B cell (primary cell): ENCODE measurements around the gene STX10. TPM values are rescaled to one million over a fixed set of nuclear protein-coding genes. Genes with fewer than 3 reads are reported as not detected.

ENCODE experiments used
- ATAC-seq: fragments of 200-7000 bp; cut with Tn5 transposase; one replicate; pipeline ENCODE4 v1.10.0; 2021; ENCODE audit warnings: low read depth, mild to moderate bottlenecking, moderate number of reproducible peaks, moderate library complexity
- CTCF ChIA-PET: fragments of 350-600 bp; sonication (Branson Sonifier 250); formaldehyde crosslinking; loops from one replicate; lab custom pipeline; 2021; ENCODE audit warnings: antibody characterized with exemption, inconsistent platforms; lab: Charles Lee
- POLR2A ChIA-PET: fragments of 350-600 bp; sonication (Branson Sonifier 250); formaldehyde crosslinking; loops from one replicate; lab custom pipeline; 2021; ENCODE audit warnings: antibody characterized with exemption; lab: Charles Lee
- DNase-seq: peaks from one replicate; pipeline ENCODE4 v3.0.0; 2013
- H2AFZ ChIP-seq: 2 replicates; pipeline ENCODE4 v1.6.1; 2012; ENCODE audit warnings: mild to moderate bottlenecking, low read depth, low read length; ENCODE audit not compliant: insufficient read depth, poor library complexity, severe bottlenecking
- H3K27ac ChIP-seq, 2 donors: 1 replicate in 1 of 2; 2 replicates in 1 of 2; pipeline ENCODE4 v1.5.1; 2012 to 2013; ENCODE audit warnings: low read length in 2 of 2, mild to moderate bottlenecking in 2 of 2, moderate library complexity in 1 of 2
- H3K27me3 ChIP-seq, 4 experiments: fragments of 200-600 bp in 1 of 4; sonication (generic) in 1 of 4; replicated peaks in 1 of 4; 1 replicate in 2 of 4; 2 replicates in 2 of 4; pipeline versions ENCODE4 v1.6.1 to v1.7.0; 2013 to 2016; ENCODE audit warnings: low read length in 3 of 4, mild to moderate bottlenecking in 2 of 4, mixed read lengths in 1 of 4, moderate library complexity in 1 of 4; ENCODE audit not compliant: insufficient read depth in 4 of 4, control insufficient read depth in 3 of 4; ENCODE audit errors: control extremely low read depth in 1 of 4
- H3K36me3 ChIP-seq, 2 experiments: replicated peaks in 1 of 2; 1 replicate in 1 of 2; 2 replicates in 1 of 2; pipeline versions ENCODE4 v1.6.1 to v1.7.1; 2013; ENCODE audit warnings: low read length in 1 of 2; ENCODE audit not compliant: insufficient read depth in 2 of 2, control insufficient read depth in 1 of 2; ENCODE audit errors: control extremely low read depth in 1 of 2, extremely low read depth in 1 of 2
- H3K4me1 ChIP-seq, 2 donors: fragments of 200-600 bp in 1 of 2; sonication (generic) in 1 of 2; 1 replicate in 1 of 2; 2 replicates in 1 of 2; pipeline versions ENCODE4 v1.5.1 to v1.6.1; 2013 to 2017; ENCODE audit warnings: low read length in 2 of 2; ENCODE audit not compliant: control insufficient read depth in 2 of 2, insufficient read depth in 2 of 2
- H3K4me2 ChIP-seq: replicated peaks from 2 replicates; pipeline ENCODE3; 2012; ENCODE audit warnings: mild to moderate bottlenecking, low read depth, low read length; ENCODE audit not compliant: poor library complexity, severe bottlenecking
- H3K4me3 ChIP-seq, 5 experiments: fragments of 200-600 bp in 1 of 5; sonication (generic) in 1 of 5; 1 replicate in 3 of 5; 2 replicates in 2 of 5; pipeline versions ENCODE4 v1.5.1 to v1.7.0; 2011 to 2016; ENCODE audit warnings: low read length in 4 of 5, mild to moderate bottlenecking in 4 of 5, low read depth in 2 of 5, control low read depth in 1 of 5, moderate library complexity in 1 of 5; ENCODE audit not compliant: insufficient read depth in 1 of 5; ENCODE audit errors: control extremely low read depth in 1 of 5, extremely low read depth in 1 of 5
- H3K79me2 ChIP-seq: fragments of 200-600 bp; sonication (generic); one replicate; pipeline ENCODE4 v1.6.0; 2016; ENCODE audit warnings: low read length; ENCODE audit not compliant: control insufficient read depth, insufficient read depth
- H3K9ac ChIP-seq: fragments of 200-600 bp; sonication (generic); 2 replicates; pipeline ENCODE4 v1.6.1; 2017; ENCODE audit warnings: mild to moderate bottlenecking, low read length, moderate library complexity
- H3K9me3 ChIP-seq, 3 donors: one replicate each; pipeline versions ENCODE4 v1.6.1 to v1.7.1; 2013; ENCODE audit warnings: low read length in 2 of 3; ENCODE audit not compliant: control insufficient read depth in 2 of 3, insufficient read depth in 1 of 3; ENCODE audit errors: control extremely low read depth in 1 of 3
- H4K20me1 ChIP-seq: 2 replicates; pipeline ENCODE4 v1.6.0; 2012; ENCODE audit warnings: mild to moderate bottlenecking, low read length; ENCODE audit not compliant: insufficient read depth, control insufficient read depth, poor library complexity, severe bottlenecking
- H3K27ac Mint-ChIP-seq: one replicate; pipeline ENCODE4 v1.8.0; 2021; ENCODE audit warnings: mixed read lengths
- H3K27me3 Mint-ChIP-seq: one replicate; pipeline ENCODE4 v1.8.0; 2021; ENCODE audit warnings: mixed read lengths
- H3K4me1 Mint-ChIP-seq: one replicate; pipeline ENCODE4 v1.8.0; 2021; ENCODE audit warnings: mixed read lengths
- H3K4me3 Mint-ChIP-seq: one replicate; pipeline ENCODE4 v1.8.0; 2021; ENCODE audit warnings: mixed read lengths
- H3K9me3 Mint-ChIP-seq: one replicate; pipeline ENCODE4 v1.8.0; 2022; ENCODE audit warnings: mixed read lengths; ENCODE audit not compliant: insufficient read depth
- EZH2 ChIP-seq: IDR thresholded peaks from 2 replicates; pipeline ENCODE4 v1.6.1; 2012; ENCODE audit warnings: borderline replicate concordance, low read depth, mild to moderate bottlenecking, moderate library complexity, low read length; ENCODE audit not compliant: insufficient read depth, poor library complexity, severe bottlenecking
- WGBS: methylation state at CpG from one replicate; pipeline ENCODE4 v1.1.5; 2013; ENCODE audit warnings: missing lambda C conversion rate; ENCODE audit not compliant: insufficient coverage; 5-methylcytosine and 5-hydroxymethylcytosine counted together
- intact Hi-C: fragments of 100-400 bp; cut with micrococcal nuclease; formaldehyde crosslinking; loops from one replicate; pipeline ENCODE4 v1.10.0; 2022
- polyA plus RNA-seq: library from polyadenylated mRNA; depleted of rRNA; stranded (reverse); fragments of >200 nt; gene quantifications from 2 replicates; pipeline ENCODE4 v1.2.3, GENCODE V29; 2012
- total RNA-seq, 2 donors: library from RNA; stranded (reverse); fragments of 120-200 nt in 1 of 2; gene quantifications; 1 replicate in 1 of 2; 2 replicates in 1 of 2; pipeline versions ENCODE4 v1.2.3 to v1.2.4, GENCODE V29; 2013 to 2022
- TF ChIP-seq, protein P1 (sequence below): fragments of 200-600 bp; IDR thresholded peaks from one replicate; pipeline ENCODE4 v1.8.0; 2022; ENCODE audit warnings: antibody characterized with exemption, mild to moderate bottlenecking

STX10 gene
- total and polyA plus RNA-seq, 2 donors (not counting 1 experiment from before 2014, with no cell fraction given), result 59.0 to 147 TPM

DNA sequence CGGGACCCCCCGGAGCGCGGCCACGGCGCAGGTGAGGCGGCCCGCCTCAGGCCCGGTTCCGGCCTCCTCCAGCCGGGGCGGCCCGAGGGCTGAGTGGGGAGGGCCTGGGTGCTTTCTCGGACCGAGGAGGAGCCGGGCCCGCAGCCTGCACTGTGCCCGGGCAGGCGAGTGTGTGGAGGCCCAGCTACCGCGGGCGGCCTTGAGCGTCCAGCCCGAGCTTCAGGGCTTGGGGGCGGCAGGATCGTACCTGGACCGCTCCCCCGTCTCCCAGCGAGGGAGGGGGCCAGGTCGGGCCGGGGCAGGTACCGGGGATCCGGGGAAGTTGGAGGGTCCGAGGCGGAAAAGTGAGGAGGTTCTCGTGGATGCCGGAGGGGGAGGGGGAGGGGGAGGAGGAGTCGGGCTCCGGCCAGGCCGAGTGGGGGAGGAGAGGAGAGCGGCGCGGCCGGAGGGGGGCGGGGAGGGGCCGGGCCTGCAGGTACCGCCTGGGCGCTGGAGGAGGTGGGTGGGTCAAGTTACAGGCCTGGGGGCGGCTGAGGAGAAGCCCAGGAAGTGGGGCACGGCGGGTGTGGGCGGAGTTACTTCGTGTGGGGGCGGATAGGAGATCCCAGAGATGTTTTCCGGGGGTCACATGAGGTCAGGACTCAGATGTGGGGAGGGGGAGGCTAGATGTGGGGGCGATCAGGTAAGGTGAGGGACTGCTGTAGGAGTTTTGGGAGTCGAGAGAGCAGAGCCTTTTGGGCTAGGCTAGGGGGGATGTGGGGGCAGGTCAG lies 31.6 kb downstream of the STX10 start:
- POLR2A ChIA-PET, result interaction anchor here (0.6 to 4.8 kb wide), 11 partner anchors 14 to 899 kb away, joined by 3 to 80 read pairs (median 16); partner anchors contain the start of genes IER2, LYL1 and STX10
- Mint-ChIP-seq H3K4me1 (peaks cover 55% of the 10 kb centered on the region), H3K27ac (peak overlapping the region; percentile 72), H3K27me3 (no peaks in the 10 kb centered on the region), H3K4me3 (peak overlapping the region; percentile 80), H3K9me3 (no peaks in the 10 kb centered on the region)
- DNase-seq, result peak; percentile 43
- Histone ChIP-seq H3K36me3 (peaks cover 0 to 7% of the 10 kb centered on the region in 2 experiments), H2AFZ (peak overlapping the region; percentile 71), H3K4me2 (peak overlapping the region; percentile 97), H3K27ac (peak overlapping the region in 1 of 2 donors; percentile 67), H3K9ac (peak overlapping the region; percentile 81), H4K20me1 (peaks cover 38% of the 10 kb centered on the region), H3K27me3 (no peaks in the 10 kb centered on the region), H3K4me1 (peaks cover 26 to 46% of the 10 kb centered on the region in 2 donors), H3K79me2 (peaks cover 73% of the 10 kb centered on the region), H3K4me3 (peak overlapping the region in 4 of 5 experiments; percentile 81 to 88 (median 82)), H3K9me3 (peaks cover 0 to 4% (median 0%) of the 10 kb centered on the region in 3 donors)
- WGBS, result under 1% methylated on average over 48 of the region's 57 CpGs
- ATAC-seq, result no peak
- intact Hi-C loops, result loop anchor here (1.0 to 5.0 kb wide), 2 partner anchors 32 to 89 kb away; partner anchors contain the start of genes IER2 and STX10
- CTCF ChIA-PET, result interaction anchor here (0.7 to 3.2 kb wide), 9 partner anchors 10 to 144 kb away, joined by 4 to 31 read pairs (median 11); no protein-coding TSS in a partner anchor
- TF ChIP-seq, protein P1, sequence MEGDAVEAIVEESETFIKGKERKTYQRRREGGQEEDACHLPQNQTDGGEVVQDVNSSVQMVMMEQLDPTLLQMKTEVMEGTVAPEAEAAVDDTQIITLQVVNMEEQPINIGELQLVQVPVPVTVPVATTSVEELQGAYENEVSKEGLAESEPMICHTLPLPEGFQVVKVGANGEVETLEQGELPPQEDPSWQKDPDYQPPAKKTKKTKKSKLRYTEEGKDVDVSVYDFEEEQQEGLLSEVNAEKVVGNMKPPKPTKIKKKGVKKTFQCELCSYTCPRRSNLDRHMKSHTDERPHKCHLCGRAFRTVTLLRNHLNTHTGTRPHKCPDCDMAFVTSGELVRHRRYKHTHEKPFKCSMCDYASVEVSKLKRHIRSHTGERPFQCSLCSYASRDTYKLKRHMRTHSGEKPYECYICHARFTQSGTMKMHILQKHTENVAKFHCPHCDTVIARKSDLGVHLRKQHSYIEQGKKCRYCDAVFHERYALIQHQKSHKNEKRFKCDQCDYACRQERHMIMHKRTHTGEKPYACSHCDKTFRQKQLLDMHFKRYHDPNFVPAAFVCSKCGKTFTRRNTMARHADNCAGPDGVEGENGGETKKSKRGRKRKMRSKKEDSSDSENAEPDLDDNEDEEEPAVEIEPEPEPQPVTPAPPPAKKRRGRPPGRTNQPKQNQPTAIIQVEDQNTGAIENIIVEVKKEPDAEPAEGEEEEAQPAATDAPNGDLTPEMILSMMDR, result no peak
- no peak for TF ChIP-seq EZH2
